Transverse colon (tissue), 4 donors: Measurements from ENCODE around the gene PCBP3.
"Not testable (repeated sequence)": the region's sequence is repeated elsewhere in the genome, so short reads cannot be mapped to it uniquely, and the experiment has no call there.

Experiments used
- CTCF ChIP-seq, 5 experiments: fragments of 200-600 bp in 3 of 5; fragments of 450-650 bp in 2 of 5; sonication (generic) in 3 of 5; IDR thresholded peaks; 1 replicate in 2 of 5; 2 replicates in 3 of 5; pipeline ENCODE4 v1.5.1; 2016 to 2017; ENCODE audit warnings: antibody characterized with exemption in 5 of 5, inconsistent platforms in 3 of 5, mild to moderate bottlenecking in 2 of 5, moderate library complexity in 1 of 5
- EP300 ChIP-seq: sonication (generic); formaldehyde crosslinking; IDR thresholded peaks from one replicate; pipeline ENCODE4 v1.6.1; 2017; ENCODE audit warnings: antibody characterized with exemption, low read depth
- POLR2A ChIP-seq: fragments of 450-650 bp; IDR thresholded peaks from one replicate; pipeline ENCODE4 v1.6.1; 2016; ENCODE audit warnings: antibody characterized with exemption, mild to moderate bottlenecking, moderate library complexity
- POLR2AphosphoS5 ChIP-seq, 3 donors: sonication (generic); formaldehyde crosslinking; IDR thresholded peaks; one replicate each; pipeline ENCODE4 v1.6.1; 2016; ENCODE audit warnings: antibody characterized with exemption in 3 of 3

- TF ChIP-seq CTCF (IDR thresholded peaks at IDR 0.05); POLR2A; EP300; POLR2AphosphoS5 (IDR thresholded peaks at IDR 0.05): not testable (repeated sequence)
Observed at GRCh38 chr21:45852386-45852785, 208.9 kb downstream of the PCBP3 start.
